Measurements from ENCODE around the gene IKZF4.
A peak's percentile ranks its signal among the peaks of the same experiment; 100 is the strongest.
"Not testable (repeated sequence)": the region's sequence is repeated elsewhere in the genome, so short reads cannot be mapped to it uniquely, and the experiment has no call there.

Gene IKZF4

DNA sequence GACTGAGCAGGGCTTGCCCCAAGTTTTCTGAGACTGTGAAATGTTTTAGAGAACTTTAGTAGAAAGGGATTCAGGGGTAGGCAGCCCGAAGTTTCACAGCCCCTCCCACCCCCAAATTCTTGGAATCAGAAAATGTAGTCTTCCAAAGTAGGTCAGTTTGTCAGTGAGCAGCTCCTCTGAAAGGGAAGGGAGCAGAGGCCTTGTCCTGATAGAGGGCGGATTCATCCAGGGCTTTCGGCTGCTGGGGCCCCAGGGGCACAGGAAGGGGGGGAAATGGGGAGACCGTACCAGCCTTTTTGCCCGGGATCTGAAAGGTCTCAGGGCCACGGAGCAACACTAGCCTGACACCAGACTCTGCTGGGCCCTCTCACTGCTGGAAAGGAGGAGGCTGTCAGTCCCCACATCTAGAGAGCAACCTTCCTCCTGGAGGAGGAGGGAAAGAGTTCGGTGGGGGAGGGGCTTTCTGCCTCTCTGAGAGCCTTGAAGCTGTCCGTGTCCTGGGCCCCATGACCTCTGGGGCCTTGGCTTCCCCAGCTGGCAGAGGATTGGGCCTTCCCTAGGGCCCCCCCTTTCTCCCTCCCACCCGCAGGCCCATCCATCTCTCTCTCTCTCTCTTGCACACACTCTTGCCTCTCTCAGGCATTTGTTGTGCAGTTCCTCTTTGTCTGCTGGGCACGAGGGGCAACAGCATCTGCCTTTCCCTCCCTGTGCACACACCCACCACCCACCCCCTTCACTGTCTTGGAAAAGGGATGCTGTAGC is at the start of gene IKZF4:
TSS of gene IKZF4 (plus strand) at position 621 of the 762 bp plus-strand sequence. CDS start 451 bp downstream, outside the sequence.
- ATAC-seq (peak; percentile 51), DNase-seq (peak; percentile 51)

- DNase-seq (no peak), ATAC-seq (no peak)
These were observed 48.8 kb upstream of the IKZF4 start for GRCh38 chr12:55972042-55972441.

GRCh38 chr12:55972456-55972855 is 48.4 kb upstream of the IKZF4 start:
- DNase-seq (no peak), ATAC-seq (no peak)

DNA sequence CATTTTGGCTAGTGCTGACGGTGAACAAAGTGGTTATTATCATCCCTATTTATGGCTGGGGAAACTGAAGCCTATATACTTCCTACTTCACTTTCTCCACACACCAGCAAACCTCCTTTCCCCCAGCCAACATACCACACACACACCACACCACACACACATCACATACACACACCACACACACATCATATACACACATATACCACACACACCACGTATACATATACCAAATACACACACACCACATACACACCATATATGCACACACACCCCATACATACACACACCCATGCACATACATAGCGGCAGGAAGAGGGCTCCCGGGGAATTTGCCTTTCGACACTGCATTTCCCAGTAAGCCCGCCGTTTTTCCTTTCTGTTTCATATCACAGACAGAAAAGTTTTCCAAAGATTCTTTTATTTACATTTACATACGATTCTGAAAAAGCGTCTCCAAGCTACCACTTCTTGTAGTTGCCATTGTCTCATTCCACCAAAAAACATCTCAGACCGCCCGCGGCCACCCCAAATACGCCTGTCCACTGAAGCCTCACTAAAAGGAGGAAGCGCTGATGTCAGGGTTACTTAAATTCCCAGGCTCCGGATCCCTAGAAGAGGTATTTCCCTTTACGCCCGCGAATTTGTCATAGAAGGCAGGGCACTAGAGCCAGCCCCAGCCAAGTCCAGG is 47.8 kb upstream of the IKZF4 start:
- no peak for ATAC-seq
- DNase-seq, result no peak

GRCh38 chr12:55973599-55974307 is 47.1 kb upstream of the IKZF4 start, which contains the start of gene RAB5B:
Gene RAB5B (plus strand): TSS chr12:55974078. CDS start chr12:55986961, 12,883 bp downstream.
- ATAC-seq, result peak; percentile 95
- DNase-seq, result peak; percentile 96

- ATAC-seq (peak; percentile 3), DNase-seq (peak; percentile 44)
These were observed 46.5 kb upstream of the IKZF4 start for GRCh38 chr12:55974308-55974730.

GRCh38 chr12:55978393-55978792 is 42.5 kb upstream of the IKZF4 start:
- DNase-seq (no peak), ATAC-seq (no peak)

- DNase-seq (no peak), ATAC-seq (no peak)
These were observed 41.8 kb upstream of the IKZF4 start for GRCh38 chr12:55979069-55979468.

GRCh38 chr12:55981882-55982281 is 39.0 kb upstream of the IKZF4 start:
- not testable (repeated sequence) for DNase-seq, ATAC-seq

DNA sequence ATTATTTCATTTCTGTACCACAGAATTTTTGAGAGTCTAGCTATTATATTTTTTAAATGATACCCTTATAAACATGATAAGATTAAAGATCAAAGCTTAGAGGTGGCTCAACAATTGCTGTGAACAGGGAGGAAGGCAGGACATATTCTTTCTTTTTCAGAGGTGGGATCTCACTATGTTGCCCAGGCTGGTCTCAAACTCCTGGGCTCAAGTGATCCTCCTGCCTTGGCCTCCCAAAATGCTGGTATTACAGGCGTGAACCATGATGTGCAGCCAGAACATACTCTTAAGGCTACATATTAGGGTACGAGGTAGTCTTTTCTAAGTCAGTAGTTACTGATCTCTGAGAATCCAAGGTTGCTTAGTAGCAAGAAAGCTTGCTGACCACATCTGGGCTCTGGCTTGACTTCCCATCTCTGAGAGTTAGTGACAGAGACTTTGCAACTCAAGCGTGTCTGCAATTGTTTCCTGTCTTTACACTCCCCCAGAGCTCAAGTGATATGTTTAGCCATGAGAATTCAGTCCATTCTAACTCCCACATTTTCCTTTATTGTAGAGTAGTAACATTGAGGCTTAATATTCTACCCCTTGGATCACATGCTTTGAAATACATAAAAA is 38.4 kb upstream of the IKZF4 start:
- no peak for DNase-seq
- no peak for ATAC-seq

- ATAC-seq (no peak), DNase-seq (no peak)
These were observed 37.5 kb upstream of the IKZF4 start for GRCh38 chr12:55983232-55983842.

DNA sequence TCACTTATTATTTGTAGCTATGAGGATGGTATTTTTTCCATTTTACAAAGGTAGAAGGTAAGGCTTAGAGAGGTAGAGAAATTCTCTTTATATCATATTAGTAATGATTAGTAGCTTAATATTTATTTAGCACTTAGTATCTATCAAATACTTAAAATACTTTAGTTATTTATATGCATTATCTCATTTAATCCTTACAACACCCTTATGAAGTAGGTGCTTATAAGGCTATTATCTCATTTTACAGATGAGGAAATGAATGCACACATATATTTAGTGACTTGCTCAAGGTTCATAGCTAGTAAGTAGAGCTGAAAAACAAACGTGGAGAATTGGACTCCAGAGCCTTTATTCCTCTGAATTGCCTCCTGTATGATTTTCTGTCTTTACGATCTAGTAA is 36.0 kb upstream of the IKZF4 start:
- ATAC-seq (no peak), DNase-seq (no peak)

- ATAC-seq (no peak), DNase-seq (no peak)
These were observed 35.5 kb upstream of the IKZF4 start for GRCh38 chr12:55985341-55985740.

DNA sequence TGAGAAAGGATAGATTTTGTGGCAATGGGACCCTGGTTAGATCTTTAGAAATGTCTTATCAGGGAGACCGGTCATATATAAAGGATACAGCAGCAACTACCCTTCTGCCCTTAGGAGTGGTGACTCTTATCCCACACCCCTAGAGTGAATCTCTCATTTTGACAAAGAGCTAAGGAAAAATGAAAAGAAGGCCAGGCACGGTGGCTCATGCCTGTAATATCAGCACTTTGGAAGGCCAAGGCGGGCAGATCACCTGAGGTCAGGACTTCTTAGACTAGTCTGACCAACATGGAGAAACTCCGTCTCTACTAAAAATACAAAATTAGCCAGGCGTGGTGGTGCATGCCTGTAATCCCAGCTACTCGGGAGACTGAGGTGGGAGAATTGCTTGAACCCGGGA is 34.9 kb upstream of the IKZF4 start:
- not testable (repeated sequence) for DNase-seq, ATAC-seq

GRCh38 chr12:55991110-55991509 is 29.7 kb upstream of the IKZF4 start:
- DNase-seq (no peak), ATAC-seq (no peak)

- DNase-seq (no peak), ATAC-seq (no peak)
These were observed 27.5 kb upstream of the IKZF4 start for GRCh38 chr12:55993230-55993853.

DNA sequence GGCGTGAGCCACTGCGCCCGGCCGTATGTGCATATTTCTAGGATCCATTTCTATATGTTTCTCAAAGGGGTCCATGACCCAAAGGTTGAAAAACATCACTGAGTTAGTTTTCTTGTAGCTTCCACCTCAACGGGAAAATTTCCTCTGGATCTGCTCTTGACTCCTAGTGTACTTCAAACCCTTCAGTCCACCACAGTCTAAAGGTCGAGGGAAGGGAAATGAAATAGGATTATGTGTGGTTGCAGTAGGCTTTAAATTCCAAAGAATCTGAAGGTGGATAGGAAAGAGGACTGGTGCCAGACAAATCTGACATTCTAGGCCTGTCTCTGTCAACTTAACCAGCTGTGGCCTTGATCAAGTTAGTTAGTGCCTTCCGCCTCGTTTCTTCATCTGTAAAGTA is 25.5 kb upstream of the IKZF4 start:
- ATAC-seq (no peak), DNase-seq (no peak)

DNA sequence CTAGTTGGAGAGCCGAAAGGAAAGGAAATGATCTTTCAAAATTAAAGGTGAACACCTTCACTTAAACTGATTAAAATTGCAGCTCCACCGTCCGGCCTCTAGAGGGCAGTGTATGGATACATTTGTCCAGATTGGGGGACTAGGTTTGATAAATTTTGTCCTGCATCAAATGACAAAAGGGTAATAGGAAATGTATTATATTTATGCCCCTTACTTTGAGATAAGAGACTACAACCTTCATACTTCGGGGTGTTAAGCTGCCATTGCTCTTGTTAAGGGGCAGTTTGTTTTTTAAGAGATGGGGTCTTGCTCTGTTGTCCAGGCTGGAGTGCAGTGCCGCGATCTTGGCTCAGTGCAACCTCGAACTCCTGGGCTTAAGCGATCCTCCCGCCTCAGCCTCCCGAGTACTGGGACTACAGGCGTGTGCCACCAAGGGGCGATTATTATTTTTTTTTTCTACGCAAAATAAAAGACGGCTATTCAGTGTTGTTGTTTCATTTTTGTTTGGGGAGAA is 24.6 kb upstream of the IKZF4 start:
- ATAC-seq (peak; percentile 42), DNase-seq (peak; percentile 68)

GRCh38 chr12:55996715-55997534 is 23.9 kb upstream of the IKZF4 start, which contains the start of gene SUOX:
Gene SUOX (plus strand): TSS chr12:55997276. CDS start chr12:56002222, 4,946 bp downstream.
- DNase-seq, result peak; percentile 63
- ATAC-seq, result peak; percentile 80

- DNase-seq, result no peak
- ATAC-seq, result peak; percentile 25
These were observed 23.3 kb upstream of the IKZF4 start for GRCh38 chr12:55997535-55997859.

Data from stimulated activated naive CD8-positive, alpha-beta T cell treated with anti-CD3 and anti-CD28 coated beads, Interleukin-15, Interleukin-2, amounts not matched to agents 100 U/mL and 50 U/mL, for 24 hours (primary cell).